Activated T-cell treated with anti-CD3 and anti-CD28 coated beads for 48 hours (primary cell): ENCODE results near the gene SLC35F3.

ENCODE experiments used
- DNase-seq: peaks from one replicate; pipeline ENCODE4 v3.0.0-alpha.2; 2020; ENCODE audit warnings: low read depth

SLC35F3 gene

DNA sequence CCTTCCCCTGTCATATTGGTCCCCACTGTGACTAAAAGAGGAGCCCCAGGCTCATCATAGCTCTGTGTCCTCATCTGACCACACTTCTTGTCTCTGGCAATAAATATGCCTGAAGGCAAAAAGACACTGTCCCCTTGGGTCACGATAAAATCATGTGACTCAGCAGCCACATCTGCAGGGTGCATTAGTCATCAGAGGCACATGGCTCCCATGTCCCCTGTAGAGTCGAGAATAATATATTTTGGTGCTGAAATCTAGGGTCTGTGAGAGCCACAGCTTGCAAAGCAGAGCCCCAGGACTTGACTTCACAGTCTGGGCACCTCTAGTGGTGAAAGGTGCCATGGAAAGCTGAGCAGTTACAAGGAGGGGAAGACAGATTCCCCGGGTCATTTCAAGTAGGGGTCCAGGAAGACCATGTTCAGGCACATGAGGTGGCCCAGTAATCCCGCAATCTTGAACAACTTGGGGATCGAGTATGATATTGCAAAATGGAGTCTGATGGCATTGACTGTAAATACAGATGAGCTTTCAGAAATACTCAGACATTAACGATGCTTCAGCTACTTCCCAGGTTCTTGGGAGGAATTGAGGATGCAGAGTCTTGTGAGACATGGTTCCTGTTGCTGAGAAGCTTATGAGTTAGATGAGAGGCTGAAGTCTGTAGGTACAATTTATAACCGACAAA is 68.6 kb downstream of the SLC35F3 start:
- DNase-seq = no peak

DNA sequence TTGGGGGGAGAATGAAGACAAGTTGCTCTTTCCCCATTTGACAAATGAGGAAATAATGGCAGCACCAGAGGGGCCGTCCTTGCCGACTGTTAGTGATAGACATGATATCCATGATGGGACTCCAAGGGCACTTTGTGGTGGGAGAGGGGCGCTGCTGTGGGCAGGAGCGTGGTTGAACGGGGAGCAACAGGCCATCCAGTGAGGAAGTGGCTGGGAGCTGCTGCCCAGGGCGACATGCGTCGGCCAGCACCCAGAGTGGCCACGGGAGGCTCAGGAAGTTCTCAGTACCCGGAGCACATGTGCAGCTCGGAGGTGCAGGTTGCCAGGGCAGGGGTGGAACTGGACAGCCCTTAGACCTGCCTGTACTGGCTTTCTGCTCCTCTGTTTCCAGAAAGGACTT is 71.0 kb downstream of the SLC35F3 start:
- DNase-seq = no peak

DNA sequence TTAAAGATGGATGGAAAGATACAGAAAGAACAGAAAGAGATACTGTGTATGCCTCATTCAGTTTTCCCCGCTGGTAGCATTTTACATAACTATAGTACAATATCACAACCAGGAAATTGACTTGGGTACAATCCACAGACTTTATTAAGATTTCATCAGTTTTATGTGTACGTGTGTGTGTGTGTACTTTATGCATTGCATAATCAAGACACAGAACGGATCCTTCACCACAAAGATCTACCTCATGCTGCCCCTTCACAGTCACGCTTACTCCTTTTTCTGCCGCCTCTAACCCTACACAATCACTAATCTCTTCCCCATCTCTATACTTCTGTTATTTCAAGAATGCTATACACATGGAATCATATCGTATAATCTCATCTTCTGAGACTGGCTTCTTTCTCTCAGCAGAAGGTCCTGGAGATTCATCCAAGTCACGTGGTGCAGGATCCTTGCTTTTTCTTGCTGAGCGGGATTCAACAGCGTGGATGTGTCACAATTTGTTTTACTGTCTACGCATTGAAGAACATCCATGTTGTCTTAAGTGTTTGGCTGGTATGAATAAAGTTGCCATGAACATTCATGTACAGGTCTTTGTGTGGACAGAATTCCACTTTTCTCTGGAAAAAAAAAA is 76.7 kb downstream of the SLC35F3 start:
- DNase-seq = no peak

DNA sequence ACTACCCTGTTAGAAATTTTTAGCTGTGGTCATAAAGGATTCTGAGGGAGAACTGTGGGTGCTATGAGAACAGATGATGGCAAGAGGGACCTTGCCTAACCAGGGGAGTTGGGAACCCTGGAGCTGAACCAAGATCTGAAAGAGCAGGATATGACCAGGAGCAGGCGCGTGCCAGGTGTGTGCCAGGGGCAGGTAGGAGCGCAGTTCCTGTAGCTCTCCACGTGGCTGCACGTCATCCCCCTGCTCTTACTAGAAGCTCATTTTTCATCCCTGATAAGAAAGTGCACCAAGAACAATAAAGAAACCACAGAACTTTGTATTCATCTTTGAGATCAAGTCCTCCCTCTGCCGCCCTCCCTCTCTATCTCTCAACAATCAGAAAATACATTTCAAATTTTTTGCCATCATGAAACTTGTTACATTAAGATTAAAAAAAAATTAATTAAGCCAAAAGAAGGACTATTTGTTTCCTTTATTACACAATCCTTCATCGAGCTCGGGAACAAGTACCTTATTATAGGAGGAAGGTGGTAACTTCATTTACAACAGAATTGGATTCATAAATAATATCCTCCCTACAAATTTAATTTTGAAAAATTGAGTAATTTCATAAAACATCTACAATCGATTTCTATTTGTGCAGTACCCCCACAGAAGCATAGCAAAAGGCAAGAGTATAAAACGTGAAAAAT is 78.5 kb downstream of the SLC35F3 start:
- DNase-seq = no peak

DNA sequence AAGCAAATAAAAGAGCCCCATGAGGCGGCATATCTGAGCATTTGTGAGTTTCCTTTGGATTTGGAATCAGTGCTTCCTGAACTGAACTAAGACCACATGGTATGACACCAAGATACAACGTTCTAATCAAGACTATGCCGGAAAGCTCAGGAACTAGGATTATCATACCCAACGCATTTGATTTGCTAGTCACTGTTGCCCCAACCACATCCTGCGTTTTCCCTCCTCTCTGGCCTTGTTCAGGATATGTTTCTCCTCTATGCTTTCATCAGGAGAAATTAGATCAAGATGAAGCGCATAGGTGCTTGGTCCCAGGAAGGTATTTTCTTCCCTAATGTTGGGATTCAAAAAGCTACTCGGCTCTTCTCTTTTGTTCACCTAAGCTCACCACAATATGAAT is 79.3 kb downstream of the SLC35F3 start:
- DNase-seq = no peak

DNA sequence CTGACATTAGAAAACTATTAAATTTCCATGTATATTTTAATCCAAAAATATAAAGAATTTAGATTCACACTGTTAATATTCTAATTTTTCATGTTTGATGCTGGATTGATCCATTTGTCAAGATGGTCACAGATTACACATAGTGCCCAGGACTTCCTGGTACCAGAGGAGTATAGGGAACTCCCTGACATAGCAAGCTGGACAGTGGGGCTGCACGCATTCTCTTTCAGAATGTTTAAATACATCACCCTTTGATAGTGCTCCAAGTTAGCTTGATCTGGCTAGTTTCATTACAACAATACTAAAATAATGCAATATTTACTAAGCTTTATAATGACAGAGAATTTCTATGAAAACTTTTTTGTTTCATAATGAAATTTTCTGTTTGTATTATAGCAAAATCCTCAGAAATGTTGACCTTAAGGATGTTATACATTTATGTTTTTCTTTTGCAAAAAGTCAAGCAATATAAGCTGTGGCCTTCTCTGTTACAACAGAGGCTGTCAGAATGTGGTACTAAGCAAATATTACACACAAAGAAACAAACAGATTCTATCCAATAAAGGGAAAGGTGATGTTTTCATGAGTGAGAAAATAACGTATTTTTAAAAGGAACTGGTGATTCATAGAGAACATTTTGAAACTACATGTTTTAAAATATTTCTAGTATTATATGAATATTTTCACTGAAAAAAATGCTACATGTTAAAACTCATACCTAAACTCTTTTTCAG is 84.7 kb downstream of the SLC35F3 start:
- no peak for DNase-seq

DNA sequence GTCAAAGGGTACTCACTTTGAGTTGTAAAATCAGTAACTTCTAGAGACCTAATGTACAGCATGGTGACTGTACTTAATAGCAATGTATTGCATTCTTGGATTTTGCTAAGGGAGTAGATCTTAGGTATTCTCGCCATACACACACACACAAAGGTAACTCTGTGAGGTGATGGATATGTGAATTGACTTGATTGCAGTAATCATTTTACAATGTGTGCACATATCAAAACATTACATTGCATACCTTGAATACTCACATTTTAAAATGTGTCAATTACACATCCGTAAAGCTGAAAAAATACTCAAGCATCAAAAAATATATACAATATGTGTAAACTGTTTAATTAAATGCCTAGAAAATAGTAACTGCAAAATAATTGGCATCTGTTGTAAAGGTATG is 86.0 kb downstream of the SLC35F3 start:
- no peak for DNase-seq

DNA sequence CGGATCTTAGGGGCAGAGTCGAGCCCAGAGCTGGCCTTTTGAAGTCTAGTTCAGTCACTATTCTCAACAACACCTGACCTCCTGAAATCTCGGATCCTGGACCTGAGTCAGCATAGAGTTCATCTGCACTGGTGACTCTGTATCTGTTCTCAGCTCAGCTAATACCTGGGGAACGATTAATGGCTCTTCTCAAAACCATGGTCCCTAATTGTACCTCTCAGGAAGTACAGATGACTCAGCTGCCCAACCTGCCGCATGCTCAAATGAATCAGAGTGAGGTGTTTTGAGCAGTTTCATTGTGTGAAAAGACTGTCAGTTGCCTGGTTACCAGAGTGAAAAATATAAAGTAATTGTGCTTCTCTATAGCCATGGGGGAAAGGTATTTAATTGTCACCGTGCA is 89.2 kb downstream of the SLC35F3 start:
- DNase-seq = no peak

DNA sequence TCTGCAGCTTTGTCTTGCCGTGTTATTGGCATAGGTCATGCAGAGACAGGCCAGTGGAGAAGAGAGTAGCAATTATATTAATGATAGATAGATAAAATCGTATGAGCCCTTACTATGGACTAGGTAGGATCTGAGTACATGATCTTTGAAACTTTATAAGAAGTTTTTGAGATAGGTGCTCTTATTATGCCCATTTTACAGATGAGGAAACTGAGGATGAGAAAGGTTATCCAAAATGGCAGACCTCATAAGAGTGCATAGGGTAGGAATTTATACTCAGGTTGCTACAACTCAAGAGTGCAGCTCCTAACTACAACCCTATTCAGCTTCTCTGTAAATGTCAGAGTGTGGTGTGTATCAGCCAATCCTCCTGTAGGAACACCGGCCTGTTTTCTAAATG is 89.6 kb downstream of the SLC35F3 start:
- no peak for DNase-seq

DNA sequence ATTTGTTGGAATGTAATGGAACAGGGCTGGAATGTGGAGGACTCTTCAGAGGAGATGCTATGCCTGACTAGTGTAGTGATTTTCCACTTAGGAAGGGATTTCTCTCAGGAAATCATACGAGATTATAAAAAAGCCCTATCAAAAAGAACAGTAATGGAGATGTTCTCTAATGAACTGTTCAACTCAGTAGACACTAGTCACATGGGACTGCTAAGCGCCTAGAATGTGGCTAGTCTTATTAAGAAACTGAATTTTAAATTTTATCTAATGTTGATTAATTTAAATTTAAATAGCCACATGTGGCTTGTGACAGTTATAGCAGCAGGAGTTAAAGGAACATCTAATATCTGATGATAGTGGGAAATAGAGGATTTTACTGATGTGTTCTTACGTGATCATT is 94.0 kb downstream of the SLC35F3 start:
- DNase-seq = no peak

DNA sequence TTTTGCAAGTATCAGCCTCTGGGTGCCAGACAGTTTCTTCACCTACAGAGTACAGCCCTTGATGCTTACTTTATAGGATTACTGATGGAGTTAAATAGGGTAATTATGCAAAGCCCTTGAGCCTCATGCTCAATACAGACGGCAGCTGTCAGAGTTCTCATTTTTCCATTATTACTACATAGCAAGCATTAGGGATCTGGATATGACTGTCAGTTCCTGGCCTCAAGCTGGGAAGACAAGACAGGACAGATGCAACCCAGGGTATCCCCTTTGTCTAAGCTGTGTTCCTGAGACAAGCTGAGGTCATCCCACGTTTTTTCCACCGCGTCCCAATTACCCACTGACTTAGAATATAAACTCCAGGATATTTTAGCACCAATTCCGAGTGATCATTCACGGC is 94.4 kb downstream of the SLC35F3 start:
- no peak for DNase-seq

DNA sequence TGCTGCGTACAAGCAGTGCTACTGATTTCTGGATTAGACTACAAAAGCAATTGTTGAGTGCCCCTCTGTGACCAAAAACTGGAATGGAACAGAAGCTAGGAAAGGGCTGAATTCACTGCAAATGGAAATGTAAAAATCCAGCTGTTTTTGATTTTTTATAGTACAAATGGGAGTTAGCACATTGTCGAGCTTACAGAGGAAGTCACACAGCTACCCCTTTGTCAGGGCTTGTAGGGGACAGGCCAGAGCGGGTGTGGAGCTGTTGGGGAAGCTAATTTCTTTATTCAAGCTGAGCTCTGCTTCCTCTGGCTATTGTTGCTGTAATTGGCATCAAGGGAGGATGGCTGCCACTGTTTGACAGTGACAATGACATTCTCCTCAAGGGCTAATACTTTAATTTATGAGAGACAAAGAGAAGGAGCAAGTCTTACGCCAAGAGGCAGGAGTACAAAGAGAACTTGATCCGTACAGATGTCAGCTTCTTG is 96.1 kb downstream of the SLC35F3 start:
- DNase-seq = no peak

DNA sequence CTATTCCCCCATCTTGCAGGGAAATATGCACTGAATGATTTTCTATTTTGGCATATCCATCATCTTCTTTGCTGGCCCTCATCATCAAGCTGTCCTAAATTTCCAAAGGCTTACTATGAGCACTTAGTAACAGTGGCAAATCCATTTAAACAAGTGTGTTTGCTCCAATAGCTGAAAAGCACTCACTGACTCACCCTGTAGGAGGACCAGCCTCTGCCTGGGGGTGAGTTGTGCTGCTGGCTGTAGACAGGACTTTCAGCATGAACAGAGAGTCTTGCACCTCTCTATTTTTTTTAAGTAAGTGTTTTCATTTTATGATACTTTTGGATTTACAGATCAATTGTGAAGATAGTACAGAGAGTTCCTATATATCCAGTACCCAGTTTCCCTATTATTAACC is 97.3 kb downstream of the SLC35F3 start:
- DNase-seq = no peak

DNA sequence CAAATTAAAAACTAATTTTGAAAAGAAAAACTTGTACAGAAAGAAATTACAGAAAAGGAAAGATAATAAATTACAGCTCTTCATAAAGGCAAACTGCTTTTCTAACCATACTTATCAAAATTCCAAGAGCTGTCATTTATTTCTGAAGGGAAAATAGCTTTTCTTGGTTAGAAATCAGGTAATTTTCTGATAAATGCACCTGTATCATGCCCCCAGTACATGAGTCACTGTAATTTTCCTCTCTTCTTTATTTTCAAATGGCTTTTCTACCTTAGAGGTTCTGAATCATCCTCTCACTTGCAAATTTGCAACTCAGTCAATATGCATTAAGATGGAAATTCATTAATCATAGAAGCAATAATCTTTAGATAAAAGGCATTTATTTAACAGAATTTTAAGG is 100.1 kb downstream of the SLC35F3 start:
- DNase-seq = no peak

DNA sequence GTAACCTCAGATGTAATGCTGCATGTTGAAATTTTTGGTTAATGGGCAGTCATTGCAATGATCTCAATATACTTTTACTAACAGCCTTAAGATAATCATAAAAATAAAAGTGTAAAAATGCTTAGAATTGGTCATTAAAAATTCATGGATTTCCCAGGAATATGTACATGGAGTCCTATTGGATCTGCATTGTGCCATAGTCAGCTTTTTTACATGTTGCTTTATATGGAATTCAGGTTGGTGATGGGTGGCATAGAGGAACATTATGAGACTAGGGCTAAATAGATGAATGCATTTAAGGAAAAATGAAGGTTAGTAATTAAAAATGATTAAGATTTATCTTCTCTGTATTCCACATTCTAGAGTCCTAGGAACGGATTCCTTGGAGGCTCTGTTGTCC is 103.2 kb downstream of the SLC35F3 start:
- no peak for DNase-seq

DNA sequence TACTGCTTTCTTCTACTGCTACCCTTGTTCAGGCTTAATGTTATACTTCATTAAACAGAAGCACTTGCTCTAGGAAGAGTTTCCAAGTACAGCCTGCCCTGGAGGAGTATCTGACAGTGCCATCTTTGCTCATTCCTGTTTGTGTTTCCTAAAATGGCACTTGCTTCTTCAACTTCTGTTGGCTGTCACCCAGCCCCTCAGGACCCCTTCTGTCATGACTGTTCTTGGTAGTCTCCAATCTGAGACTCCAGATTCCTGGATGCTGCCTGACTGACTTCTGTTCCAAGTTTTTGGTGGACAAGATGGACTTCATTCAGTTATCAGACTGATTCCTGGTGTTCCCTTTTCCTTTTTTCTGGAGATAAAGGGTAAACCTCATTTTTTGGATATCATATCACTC is 104.1 kb downstream of the SLC35F3 start:
- DNase-seq = no peak

DNA sequence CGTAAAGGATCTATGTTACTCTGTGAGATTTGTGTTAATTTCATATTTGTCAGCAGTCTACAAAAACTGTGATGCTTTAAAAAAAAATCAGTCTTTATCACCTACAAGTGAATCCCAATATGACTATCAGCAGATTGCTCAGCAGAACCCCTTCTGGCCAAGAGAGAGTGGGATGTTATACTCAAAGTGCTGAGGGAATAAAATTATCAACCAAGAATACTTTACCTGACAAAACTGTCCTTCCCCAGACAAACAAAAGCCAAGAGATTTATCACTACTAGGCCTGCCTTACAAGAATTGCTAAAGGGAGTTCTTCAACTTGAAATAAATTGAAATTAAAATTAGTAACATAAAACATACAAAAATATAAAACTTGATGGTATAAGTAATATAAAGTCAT is 105.2 kb downstream of the SLC35F3 start:
- DNase-seq = no peak

DNA sequence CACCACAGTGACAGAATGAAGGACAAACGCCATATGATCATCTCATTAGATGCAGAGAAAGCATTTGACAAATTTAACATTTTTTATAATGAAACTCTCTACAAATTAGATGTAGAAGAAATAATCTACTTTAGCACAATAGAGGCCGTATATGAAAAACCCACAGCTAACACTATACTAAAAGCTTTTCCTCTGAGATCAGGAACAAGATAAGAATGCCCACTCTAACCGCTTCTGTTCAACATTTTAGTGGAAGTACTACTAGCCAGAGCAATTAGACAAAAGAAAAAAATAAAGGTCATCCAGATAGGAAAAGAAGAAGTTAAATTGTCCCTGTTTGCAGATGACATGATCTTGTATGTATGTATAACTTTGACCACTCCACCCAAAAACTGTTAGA is 109.7 kb downstream of the SLC35F3 start:
- DNase-seq = no peak

DNA sequence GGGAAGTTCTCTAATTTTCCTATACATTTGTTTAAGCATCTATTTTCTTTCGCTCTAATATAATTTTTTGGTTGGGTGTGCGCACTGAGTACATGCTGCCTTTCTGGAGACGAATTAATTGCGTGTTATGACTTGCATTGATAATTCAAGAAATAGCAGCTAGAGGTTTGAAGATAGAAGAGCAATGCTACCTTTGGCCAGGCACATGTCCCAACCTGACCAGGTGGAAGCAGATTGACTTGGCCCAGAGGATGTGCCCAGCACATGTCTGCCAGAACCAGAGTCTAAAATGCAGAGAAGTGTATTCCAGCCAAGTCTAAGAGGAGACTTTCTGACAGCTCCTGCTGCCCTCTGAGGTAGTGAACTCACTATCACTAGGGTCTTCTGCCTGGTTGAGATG is 114.3 kb downstream of the SLC35F3 start:
- DNase-seq = no peak

DNA sequence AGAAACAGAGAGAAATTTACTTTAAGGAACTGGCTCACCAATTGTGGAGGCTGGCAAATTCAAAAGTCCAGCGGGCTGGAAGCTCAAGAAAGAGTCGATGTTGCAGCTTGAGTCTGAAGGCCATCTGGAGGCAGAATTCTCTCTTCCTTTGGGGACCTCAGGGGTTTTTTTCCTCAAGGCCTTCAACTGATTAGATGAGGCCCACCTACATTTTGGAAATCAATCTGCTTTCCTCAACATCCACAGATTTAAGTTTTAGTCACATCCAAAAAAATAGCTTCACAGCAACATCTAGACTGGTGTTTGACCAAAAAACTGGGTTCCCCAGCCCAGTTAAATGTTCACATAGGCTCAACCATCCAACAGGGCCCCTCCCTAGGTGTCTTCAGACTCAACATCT is 114.9 kb downstream of the SLC35F3 start:
- no peak for DNase-seq

DNA sequence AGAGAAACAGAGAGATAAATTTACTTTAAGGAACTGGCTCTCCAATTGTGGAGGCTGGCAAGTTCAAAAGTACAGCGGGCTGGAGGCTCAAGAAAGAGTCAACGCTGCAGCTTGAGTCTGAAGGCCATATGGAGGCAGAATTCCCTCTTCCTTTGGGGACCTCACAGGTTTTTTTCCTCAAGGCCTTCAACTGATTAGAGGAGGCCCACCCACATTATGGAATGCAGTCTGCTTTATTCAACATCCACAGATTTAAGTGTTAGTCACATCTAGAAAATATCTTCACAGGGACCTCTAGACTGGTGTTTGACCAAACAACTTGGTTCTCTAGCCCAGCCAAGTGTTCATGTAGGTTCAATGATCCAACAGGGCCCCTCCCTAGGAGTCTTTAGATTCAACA is 117.8 kb downstream of the SLC35F3 start:
- no peak for DNase-seq

DNA sequence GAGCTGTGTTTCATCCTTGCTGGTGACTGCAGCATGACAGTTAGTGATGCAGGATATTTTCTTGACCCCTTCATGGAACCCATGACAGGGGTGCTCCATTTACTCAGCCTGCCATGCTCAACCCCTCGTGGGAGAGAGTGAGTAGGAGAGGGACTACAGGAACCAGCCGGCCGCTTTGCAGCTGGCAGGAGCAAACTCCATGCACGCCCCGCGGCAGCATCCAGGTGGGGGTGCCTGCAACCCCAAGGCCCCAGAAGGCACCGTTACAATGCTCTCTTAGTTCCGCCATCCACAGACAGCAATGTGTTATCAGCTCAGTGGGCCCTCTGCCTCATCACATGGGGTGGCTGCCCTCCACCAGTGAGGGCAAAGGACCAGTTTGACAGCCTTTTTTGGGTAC is 135.1 kb downstream of the SLC35F3 start:
- DNase-seq = no peak
